Stimulated activated CD4-positive, alpha-beta T cell treated with anti-CD3 and anti-CD28 coated beads, Interleukin-4, amount 100 ng/mL, for 1 hour (primary cell): ENCODE results near the gene BRSK1.

Experiments used
- DNase-seq: peaks from one replicate; pipeline ENCODE4 v3.0.0-alpha.2; 2020

Gene BRSK1

DNA sequence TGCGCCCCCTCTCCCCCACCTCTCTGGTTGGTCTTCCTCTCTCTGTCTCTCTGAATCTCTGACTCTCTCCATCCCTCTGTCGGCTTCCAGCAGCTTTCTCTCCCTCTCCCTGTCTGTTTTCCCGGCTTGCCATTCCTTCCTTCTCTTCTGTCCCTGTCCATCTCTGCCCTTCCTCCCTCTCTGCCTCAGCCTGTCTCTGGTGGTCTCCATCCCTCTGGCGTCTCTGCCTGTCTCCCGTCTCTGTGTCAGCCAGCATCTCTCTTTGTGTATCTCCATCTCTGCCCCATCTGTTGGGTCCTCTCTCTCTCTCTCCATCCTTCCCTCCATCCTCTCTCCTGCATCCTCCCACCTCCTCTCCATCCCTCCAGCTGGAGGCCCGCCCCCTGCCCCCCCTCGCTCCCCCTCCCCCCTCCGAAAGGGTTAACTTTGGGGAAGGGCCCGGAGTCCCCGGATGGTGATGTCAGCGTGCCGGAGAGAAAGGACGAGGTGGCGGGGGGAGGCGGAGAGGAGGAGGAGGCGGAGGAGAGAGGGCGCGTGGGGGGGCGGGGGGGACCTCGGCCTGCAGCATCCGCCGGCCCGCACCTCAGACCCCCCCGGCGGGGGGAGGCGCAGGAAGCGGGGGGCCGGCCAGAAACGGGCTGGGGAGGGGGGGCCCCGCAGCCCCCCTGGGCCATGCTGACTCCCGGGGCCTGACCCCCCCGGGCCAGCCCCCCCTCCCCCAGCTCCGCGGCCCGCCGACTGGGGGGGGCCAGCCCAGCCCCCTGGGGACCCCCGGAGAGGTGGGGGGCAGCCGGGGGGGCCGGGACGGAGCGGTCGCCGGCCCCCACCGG is at the start of gene BRSK1:
Gene BRSK1 (plus strand): TSS at position 450 of the 830 bp plus-strand sequence. CDS start 446 bp downstream, outside the sequence.
- peak; percentile 54 for DNase-seq

DNA sequence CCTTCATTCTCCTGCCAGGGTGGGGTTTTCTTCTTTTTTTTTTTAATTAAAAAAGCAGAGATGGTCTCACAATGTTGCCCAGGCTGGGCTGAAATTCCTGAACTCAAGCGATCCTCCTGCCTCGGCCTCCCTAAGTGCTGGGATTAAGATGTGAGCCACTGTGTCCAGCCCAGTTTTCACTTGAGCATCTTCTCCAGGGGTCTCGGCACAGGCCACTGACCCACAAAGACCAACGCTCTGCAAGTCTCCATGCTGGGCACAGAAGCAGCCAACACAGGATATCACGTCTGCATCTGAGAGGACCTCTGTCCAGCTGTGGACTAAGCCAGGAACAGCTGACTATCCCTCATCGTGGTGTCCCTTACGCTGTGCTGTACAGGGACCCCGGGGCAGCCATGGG is 45.8 kb upstream of the BRSK1 start:
- DNase-seq: no peak

DNA sequence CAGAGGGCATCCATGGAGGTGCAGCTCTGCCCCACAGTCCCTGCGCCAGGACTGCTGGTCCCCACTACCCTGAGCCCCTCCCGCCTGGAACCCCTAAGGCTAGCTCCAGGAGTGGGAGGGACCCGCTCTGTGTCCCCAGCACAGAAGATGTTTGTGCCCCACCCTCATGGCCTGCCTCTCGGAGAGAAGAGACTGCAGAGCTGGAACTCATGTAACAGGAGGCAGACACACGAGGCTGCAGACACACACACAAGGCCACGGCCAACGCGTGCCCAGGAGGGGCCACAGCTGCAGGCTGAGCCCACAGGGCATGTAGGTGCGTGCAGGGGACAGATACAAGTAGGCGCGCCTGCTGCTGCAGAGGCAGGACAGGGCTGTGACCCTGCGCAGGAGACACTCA is 44.8 kb upstream of the BRSK1 start:
- DNase-seq: no peak

DNA sequence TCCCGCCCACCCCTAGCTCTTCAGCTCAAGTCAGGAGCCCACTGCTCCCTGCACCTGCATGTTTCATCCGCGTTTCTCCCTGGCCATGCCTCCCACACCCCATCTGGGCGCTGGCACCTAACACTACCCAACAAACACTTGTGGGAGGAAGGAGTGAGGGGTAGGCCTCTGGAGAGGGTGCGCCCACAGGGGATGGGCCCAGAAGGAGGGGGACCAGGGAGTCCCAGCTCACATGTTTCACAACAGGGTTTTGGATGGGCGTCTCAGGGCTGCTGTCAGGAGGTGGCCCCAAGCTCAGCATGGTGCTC is 43.1 kb upstream of the BRSK1 start:
- DNase-seq: no peak

DNA sequence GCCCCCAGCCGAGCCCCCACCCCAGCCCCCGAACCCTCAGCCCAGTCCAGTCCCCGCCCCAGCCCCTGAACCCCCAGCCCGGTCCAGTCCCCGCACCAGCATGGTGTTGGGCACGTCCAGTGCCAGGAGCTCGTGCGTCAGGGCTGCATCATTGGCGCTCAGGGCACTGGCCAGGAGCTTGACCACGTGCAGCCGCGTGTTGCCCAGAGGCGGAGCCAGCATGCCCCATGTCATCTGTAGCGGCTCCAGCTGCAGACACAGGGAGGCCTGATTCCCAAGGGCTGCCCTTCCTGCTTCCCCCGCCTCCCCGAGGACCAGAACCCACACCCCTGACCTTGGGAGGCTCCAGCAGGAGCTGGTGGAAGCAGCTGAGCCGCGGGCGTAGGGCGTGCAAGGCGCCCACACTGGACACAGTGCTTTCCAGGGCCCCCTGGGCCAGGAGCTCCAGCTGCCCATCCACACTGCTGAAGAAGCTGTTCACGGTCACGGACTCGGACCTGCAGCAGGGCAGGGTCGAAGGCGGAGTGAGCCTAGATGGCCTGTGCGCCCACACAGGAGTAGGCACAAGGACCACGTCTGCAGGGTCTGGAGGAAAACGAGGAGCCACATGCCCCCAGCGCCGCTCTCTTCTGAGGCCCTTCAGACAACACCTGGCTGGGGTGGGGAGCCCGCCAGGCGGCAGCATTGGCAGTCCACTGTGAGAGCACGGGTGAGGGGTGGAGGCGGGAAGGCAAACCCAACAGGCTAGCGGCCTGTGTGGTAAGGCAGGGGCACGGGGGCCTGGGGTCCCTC is 42.5 kb upstream of the BRSK1 start:
- no peak for DNase-seq

DNA sequence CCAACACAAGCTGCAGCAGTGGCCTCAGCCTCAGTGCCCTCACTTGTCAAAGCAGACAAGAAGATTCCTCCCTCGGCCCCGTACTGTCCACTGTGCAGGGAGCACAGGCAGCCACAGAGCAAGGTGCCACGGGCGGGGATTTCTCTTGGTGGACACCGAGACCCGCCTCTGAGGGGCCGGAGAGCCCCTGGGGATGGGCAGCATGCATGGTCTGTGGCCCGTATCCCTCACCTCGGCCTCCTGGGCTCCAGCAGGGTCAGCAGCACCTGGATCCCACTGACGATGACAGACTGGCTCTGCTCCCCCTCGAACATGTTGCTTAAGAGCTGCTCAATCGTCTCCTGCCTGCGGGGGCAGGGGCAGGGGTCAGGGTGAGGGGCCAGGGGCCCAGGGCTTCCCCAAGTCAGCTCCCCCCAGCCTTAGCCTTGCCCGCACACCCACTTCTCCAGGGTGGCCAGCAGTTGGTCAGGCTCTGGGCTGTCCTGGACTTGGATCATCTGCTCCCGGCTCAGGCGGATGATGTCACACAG is 41.8 kb upstream of the BRSK1 start:
- DNase-seq: no peak

DNA sequence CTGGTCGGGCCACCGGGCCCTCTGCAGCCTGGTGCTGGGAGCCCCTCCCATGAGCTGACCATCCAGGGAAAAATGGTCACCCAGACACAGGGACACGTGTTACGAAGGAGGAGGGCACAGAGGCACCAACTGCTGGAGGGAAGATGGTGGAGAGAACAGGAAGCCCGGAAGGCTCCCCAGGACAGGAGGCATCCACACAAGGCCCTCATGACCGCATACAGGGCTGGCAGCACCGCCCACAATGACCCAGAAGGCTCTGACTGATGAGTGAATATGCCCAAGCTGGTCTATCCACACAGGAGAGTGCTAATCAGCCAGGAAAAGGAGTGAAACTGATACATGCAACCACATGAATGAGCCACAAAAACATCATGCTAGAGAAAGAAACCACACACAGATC is 41.3 kb upstream of the BRSK1 start:
- DNase-seq: no peak

DNA sequence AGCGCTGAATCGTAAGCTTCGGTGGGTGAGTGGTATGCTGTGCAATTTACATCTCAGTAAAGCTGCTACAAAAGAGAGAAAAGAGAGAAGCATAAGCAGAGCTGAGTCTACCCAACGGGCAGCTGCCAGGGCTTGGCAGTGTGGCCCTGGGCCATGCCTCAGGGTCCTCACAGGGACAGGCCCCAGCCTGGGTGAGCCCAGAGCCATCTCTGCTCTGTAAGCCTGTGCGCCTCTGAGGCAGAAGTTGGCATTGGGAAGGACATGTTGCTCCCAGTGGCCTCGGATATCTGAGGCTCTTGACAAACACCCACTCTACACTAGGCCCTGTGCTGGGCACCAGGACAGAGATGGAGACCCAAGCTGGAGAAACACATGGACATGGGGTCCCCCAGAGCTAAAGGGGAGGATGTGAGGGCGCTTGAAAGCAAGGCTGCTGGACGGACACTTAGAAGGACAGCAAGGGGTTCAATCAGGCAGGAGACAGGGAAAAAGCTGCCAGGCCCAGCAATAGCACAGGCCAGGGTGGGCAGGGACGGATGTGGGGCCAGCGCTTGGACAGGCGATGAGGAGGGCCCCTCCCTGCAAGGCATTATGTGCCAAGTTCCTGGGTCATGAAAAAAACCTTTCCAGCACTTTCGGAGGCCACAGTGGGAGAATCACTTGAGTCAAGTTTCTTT is 39.7 kb upstream of the BRSK1 start:
- no peak for DNase-seq

DNA sequence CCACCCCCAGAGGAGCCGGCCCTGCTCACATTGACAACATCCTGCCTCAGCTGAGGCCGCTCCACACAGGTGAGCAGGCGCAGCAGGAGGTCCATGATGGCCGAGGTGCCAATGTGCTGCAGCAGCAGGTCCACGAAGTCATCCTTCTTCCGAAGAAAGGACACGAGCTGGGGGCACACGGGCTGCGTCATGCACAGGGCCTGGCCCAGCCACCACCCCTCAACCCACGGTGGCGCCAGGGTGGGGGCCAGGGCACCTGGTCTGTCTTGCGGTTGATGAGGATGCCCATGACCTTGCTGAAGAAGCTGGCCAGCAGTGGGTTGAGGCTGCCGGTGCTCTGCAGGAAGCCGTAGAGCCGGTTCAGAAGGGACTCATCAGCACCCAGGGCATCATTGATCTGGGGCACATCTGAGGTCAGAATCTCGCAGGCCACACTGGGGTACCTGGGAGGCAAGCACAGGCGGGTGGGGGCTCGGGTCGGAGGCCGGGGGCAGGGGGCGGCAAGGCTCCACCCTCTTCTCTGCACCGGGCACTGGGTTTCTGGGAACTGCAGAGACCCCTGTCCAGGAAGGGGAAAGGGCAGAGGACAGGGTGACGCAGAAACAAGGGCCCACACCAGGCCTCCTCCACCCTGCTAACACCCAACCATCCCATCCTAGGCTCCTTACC is 38.4 kb upstream of the BRSK1 start:
- DNase-seq: no peak

DNA sequence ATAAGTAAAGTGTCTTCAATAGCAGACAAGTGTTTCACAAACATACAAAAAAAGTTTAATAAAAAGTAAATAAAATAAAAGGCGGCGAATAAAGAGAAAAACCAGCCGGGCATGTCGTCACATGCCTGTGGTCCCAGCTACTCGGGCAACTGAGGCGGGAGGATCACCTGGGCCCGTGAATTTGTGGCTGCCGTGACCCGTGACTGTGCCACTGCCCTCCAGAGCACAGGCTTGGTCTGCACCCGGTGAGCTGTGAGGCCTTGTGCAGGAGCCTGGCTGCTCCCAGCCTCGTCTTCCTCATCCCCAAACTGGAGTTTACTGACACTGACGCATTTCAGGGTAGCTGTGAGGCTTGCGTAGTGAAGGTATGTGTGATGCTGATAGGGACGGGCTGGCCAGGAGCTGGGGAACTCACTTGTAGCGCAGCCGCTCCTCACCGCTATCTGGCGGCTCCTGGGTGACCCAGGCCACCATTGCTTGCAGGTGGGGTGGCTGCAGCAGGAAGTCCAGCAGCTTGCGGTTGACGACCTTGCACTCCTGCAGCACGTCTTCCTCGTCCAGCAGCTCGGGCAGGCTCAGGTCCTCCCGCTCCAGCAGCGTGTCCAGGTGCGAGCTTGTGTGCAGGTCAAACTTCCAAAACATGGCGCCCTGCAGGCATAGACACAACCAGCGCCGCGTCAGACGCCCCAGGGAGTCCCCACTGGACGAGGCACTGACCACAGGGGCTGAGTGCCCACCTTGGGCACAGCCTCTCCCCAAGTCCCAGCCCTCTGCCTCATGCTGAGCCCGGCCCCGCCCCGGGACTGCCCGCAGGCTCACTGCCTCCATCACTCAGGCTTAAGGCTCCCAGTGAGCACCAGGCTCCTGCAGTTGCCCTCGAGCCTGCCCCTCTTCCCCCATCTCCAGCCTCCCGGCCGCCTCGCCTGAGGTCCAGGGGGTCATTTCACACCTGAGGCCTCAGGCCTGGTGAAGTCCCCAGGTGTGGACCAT is 37.0 kb upstream of the BRSK1 start:
- no peak for DNase-seq

DNA sequence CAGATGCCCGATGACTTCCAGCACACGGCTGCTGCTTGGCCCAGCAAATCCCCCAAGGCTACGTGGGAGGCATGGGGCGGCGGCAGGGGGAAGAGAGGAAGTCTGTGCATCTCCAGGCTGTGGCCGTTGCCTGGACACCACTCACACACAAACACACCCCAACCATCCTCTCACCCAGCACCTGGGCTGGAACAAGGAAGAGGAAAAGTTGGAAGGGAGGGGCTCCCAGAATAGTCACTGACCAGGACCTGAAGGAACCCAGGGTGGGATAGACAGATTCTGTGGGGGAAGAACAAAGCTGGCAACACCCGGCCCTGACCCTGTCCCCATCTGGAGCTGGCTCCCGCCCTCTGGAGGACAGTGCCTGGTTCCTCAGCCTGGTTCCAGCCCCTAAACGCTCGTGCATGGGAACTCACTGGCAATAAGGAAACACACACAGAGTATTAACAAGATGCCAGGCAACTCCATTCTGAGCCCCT is 36.1 kb upstream of the BRSK1 start:
- DNase-seq: no peak

DNA sequence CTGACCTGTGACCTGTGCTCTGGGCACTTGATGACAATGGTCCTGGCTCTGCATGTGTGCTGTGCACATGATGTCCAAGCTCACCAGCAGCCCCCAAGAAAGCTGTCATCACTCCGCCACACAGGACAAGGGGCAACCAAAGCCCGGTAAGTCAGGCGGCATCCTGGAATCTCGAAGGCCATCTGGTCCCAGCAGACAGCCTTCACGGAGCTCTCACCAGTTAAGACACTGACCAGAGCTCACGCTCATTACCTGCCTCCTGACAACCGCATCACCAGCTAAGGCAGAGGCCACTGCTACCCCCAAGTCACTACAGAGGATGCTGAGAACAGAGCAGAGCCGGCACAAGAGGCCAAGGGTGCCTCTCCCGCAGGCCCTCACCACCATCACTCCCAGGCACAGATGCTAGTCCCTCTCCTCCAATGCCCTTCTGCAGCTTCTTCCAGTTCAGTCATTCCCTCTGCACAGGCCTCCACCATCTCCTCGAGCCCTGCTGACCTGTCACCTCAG is 35.6 kb upstream of the BRSK1 start:
- DNase-seq: no peak

DNA sequence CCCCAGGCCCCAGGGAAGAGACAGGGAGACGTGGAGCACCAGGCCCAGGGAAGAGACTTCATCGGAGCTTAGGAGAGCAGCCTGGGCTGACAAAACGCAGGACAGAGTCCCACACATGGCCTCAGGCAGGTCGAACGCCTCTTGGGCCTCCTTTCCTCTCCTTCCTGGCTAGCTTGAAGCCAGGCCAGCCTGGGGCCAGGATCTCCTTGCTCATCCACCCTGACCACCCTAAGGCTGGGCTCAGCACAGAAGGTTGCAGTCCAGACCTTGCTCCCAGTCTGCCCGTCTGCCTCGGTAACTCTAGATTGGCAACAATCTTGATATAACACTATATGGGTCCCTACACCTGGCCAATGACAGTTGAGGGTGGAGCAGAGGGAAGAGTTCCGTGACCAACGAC is 35.1 kb upstream of the BRSK1 start:
- DNase-seq: no peak

DNA sequence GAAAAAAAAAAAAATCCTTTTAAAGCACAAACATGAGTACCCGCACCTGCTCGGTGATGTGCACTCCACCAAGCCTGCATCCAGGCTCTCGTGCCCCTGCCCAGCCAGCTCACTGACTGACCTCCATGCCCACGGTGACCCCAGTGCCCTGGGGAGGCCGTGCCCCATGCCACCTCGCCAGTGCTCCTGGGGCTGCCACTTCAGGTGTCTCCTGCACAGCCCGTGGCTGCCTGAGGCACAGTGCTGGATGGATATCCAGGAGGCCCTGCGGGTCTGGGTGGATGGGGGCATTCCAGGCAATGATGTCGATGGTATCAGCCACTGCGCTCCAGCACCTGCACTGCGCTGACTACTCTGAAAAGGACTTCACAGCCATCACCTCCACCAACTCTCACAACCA is 34.0 kb upstream of the BRSK1 start:
- no peak for DNase-seq

DNA sequence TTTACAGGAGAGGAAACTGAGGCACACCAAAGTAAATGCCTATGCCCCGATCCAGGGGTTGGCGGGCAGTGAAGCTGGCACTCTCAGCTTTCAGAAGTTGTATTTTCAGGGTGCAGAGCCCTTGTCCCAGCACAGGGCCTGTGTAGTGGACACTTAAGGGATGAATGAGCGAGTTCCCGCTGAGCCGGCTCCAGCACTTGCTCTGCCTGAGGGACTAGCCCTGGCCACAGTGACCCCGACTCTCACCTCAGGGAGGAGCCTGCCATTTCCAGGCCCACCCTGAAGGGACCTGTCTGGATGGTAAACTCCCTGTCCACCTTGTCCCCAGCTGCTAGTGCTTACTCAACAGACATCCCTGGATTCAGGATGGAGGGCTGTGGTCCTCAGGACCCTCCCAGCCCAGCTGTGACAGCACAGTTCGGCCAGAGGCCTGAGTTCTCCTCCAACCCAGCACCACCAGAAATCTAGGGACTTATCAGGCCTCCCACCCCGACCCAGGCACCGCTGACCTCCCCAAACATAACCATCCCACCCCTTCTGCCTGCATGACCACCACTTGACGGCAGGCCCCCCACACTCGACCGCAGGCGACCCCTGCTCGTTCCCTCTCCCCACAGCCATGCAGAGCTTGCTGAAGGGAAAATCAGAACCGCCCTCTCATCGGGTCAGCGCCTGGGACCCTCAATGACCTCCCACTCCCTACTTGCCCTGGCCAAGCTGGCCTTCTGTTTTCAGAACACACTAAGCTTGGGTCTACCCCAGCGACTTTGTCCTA is 33.3 kb upstream of the BRSK1 start:
- DNase-seq: no peak

DNA sequence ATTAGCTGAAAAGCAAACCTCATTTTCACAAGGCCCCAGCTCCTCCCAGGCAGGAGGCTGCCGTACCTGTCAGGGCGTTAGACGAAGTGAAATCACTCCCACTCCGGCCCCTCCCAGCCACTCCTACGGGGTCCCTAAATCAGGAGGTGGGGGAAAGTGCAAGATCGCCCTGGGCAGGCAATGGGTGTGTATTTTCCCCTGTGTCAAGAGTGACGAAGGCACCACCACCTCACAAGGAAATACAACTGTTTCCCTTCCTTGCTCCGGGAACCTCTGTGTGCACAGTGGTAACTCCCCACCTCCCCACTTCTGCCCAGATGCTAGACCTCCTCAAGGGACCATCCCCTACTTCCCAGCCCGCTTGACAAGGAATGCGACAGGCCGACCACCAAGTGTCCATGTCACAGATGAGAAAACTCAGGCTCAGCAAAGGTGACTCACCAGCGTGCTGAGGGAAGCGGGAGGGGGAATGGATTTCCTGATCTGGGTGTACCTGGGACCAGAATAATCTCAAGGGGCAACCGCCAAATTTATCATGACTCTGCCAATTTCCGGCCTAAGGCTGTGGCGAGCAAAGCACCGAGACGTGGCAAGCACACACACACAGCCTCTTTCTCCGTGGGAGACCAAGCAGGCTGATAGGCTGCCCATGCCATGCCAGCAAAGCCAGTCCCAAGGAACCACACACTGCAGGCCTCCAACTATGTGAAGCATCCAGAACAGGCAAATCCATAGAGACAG is 32.3 kb upstream of the BRSK1 start:
- peak; percentile 26 for DNase-seq

DNA sequence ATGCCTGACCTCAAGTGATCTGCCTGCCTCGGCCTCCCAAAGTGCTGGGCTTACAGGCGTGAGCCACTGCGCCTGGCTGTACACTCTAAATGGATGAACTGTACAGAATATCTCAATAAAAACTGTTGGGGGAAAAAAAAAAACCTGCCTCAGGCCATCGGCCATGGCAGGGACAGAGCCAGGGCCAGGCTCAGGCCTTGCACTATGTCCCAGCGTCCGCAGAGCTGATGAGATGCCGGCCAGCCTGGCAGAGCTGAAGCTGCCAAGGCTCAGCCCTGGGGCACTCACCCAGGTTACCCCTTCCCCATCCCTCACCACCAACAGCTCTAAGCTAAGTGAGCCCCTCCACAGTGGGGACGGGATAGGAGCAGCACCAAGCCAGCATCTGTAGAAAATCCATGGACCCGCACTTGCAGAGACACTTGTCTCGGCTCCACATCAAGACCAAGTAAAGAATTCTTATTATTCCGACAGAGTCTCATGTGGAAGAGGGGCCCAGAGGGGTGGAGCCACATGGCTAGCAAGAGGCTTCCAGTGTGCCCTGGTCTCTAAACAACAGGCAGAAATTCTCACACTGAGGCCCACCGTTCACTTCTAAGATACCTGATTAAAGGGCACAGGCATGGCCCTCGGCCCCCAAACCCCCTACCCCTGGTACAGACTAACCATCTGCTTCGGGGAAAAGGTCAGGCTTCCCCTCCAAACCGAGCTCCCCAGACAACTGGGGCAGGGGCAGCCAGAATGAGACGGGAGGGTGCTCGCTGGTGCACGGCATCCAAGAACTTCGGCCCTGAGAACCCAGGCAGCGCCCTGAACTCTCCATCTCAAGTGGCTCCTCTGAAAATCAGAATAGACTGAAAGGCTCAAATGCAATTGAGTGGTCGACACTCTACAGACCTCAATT is 30.8 kb upstream of the BRSK1 start:
- DNase-seq: no peak

DNA sequence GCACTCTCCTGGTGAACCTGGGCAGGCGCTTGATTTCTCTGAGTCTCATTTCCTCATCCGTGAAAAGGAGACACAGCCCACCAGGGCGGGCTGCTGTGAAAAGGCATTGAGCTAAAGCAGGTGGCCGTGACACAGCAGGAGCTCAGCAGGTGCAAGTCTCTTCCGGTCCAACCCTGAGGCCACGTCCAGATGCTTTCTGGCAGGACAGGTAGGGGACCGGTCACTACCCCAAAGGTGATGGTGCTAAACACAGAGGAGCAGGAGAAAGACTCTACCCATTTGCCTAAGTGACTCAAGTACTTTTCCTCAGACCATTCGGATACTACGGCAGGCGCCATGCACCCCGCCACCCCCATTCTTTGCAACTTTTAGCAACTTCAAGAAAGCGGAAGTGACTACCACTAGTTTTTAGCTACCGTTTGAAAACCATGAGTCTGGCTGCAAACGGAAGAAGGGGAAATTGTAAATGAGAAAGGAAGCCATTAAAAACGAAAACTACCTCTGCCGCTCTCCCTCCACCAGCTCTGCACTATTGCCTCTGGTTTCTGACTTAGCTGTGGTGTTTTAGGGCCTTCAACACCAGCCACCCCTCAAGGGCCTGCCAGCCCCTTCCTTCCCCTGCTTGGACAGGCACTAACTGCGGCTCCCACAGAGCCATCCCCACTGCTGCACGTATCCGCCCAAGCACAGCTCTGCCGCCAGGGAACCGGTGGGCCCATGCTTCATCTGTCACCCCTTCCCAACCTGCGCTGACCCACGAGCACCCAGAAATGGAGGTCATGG is 29.8 kb upstream of the BRSK1 start:
- DNase-seq: peak; percentile 58
